ENCODE results near the gene LY9.

DNA sequence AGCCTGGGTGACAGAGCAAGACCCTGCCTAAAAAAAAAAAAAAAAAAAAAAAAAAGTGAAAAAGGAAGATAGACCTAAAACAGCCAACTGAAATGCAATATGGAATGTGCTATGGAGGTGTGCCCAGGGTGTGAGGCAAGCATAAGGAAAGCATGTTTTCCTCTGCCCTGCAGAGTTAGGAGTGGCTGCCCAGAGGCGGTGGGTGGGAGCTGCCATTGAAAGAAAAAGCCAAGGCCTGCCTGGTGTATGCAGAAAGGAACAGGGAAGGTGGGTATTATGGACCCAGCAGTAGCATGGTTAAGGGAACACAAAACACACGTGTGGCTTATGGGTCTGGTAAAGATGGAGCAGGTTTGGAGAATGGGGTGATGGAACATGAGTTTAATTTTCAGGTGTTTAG lies 57.8 kb downstream of the LY9 start:
- TF ChIP-seq, protein P1, sequence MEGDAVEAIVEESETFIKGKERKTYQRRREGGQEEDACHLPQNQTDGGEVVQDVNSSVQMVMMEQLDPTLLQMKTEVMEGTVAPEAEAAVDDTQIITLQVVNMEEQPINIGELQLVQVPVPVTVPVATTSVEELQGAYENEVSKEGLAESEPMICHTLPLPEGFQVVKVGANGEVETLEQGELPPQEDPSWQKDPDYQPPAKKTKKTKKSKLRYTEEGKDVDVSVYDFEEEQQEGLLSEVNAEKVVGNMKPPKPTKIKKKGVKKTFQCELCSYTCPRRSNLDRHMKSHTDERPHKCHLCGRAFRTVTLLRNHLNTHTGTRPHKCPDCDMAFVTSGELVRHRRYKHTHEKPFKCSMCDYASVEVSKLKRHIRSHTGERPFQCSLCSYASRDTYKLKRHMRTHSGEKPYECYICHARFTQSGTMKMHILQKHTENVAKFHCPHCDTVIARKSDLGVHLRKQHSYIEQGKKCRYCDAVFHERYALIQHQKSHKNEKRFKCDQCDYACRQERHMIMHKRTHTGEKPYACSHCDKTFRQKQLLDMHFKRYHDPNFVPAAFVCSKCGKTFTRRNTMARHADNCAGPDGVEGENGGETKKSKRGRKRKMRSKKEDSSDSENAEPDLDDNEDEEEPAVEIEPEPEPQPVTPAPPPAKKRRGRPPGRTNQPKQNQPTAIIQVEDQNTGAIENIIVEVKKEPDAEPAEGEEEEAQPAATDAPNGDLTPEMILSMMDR (IDR thresholded peaks at IDR 0.05), result no peak
- no peak for TF ChIP-seq ZFX (IDR thresholded peaks at IDR 0.05; ENCODE audit: borderline replicate concordance)
